Right lobe of liver (tissue), 6 donors: Measurements from ENCODE around the gene ITPR1. TPM values are rescaled to one million over a fixed set of nuclear protein-coding genes. Genes with fewer than 3 reads are reported as not detected.

Experiments
- ATAC-seq, 4 donors: fragments of 200-7000 bp; cut with Tn5 transposase; one replicate each; pipeline ENCODE4 v1.9.1; 2020; ENCODE audit warnings: mild to moderate bottlenecking in 4 of 4, moderate library complexity in 4 of 4
- DNase-seq, 3 donors: peaks; one replicate each; pipeline ENCODE4 v3.0.0-alpha.2; 2020
- H3K27ac ChIP-seq, 3 donors: fragments of 200-600 bp; one replicate each; pipeline ENCODE4 v1.8.0; 2022
- H3K27me3 ChIP-seq, 2 donors: fragments of 200-600 bp; one replicate each; pipeline ENCODE4 v1.8.0; 2022
- H3K36me3 ChIP-seq, 4 donors: fragments of 200-600 bp; sonication (generic) in 1 of 4; one replicate each; pipeline versions ENCODE4 v1.5.1 to v1.8.0; 2017 to 2022; ENCODE audit warnings: control low read depth in 1 of 4
- H3K4me1 ChIP-seq, 4 donors: fragments of 200-600 bp; sonication (generic) in 1 of 4; one replicate each; pipeline versions ENCODE4 v1.5.1 to v1.8.0; 2017 to 2022; ENCODE audit warnings: control low read depth in 1 of 4
- H3K4me3 ChIP-seq, 3 donors: fragments of 200-600 bp; one replicate each; pipeline ENCODE4 v1.8.0; 2022
- H3K9me3 ChIP-seq, 4 donors: fragments of 200-600 bp; sonication (generic) in 1 of 4; one replicate each; pipeline versions ENCODE4 v1.5.1 to v1.8.0; 2017 to 2022; ENCODE audit warnings: control low read depth in 1 of 4
- POLR2A ChIP-seq: fragments of 450-650 bp; IDR thresholded peaks from one replicate; pipeline ENCODE4 v1.6.1; 2017; ENCODE audit warnings: antibody characterized with exemption, mild to moderate bottlenecking
- WGBS: methylation state at CpG from one replicate; pipeline ENCODE4 v1.1.6; 2018; ENCODE audit warnings: low coverage, low lambda C conversion rate; ENCODE audit not compliant: insufficient coverage; ENCODE audit errors: missing lambda C conversion rate; 5-methylcytosine and 5-hydroxymethylcytosine counted together
- intact Hi-C, 2 donors: fragments of 100-400 bp; cut with DNase I; formaldehyde crosslinking; loops; one replicate each; pipeline versions ENCODE4 v1.11.2 to v1.14.1; 2022
- total RNA-seq, 6 experiments: library from RNA; depleted of rRNA in 2 of 6; stranded (reverse); fragments of >200 nt in 2 of 6; fragmentation: NEBNext Ultra II Directional in 3 of 6; extraction: Animal tissue kit (Norgen Biotek cat#: 25700) in 3 of 6; gene quantifications; one replicate each; pipeline versions ENCODE4 v1.1.0 to v1.2.4, GENCODE V29; 2016 to 2023
- TF ChIP-seq, protein P1 (sequence below), 4 donors: fragments of 200-600 bp in 3 of 4; fragments of 450-650 bp in 1 of 4; IDR thresholded peaks; one replicate each; pipeline versions ENCODE4 v1.5.1 to v1.8.0; 2016 to 2022; ENCODE audit warnings: antibody characterized with exemption in 4 of 4, mild to moderate bottlenecking in 2 of 4
- donor health status: DM: no; HTN: yes; CAD: no.
- donor health status: DM: no; HTN: no; CAD: no.
- donor health status: DM: no; HTN: no; CAD: no.
- donor health status: DM: no; HTN: yes; CAD: no.
- donor health status: DM: no; HTN: yes; CAD: no.

The ITPR1 gene
- total RNA-seq, 6 experiments from 2014 or later, result 6.5 to 16.2 (median 11.5) TPM

- no peak for ATAC-seq
- 89% methylated on average over 4 of the region's 4 CpGs for WGBS
- H3K27me3 ChIP-seq, result no peaks in the 10 kb centered on the region
Observed at GRCh38 chr3:4696266-4696665, 203.1 kb downstream of the ITPR1 start.

DNA sequence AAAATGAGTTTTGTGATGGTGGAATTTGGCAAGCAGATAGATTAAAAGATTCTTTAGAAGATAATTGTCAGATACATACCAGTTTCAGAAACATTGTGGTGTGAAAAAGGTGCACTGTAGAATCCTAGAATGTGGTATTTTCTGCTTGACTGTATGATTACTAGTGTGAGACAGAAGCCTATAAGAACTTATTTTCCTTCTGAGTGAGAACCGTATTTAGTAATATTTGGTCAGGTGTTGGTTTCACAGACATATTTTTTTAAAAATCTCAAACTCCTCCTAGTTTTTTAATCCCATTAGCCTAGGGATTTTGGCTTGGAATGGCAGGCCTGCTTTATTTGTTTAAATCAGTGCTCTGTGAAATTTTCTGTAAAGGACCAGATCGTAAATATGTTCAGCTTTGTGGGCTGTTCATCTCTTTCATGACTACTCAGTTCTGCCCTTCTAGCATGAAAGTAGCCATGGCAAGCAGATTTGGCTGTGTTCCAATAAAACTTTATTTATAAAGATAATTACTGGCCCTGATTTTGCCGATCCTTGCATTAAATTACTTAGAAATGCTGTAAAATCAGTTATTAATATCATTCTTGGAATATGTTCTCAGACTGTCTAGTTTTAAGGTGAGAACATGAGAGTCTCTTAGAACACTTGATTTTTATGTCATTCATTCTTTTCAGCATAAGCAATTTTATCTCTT lies 205.1 kb downstream of the ITPR1 start:
- H3K27me3 ChIP-seq, result no peaks in the 10 kb centered on the region
- TF ChIP-seq, protein P1, sequence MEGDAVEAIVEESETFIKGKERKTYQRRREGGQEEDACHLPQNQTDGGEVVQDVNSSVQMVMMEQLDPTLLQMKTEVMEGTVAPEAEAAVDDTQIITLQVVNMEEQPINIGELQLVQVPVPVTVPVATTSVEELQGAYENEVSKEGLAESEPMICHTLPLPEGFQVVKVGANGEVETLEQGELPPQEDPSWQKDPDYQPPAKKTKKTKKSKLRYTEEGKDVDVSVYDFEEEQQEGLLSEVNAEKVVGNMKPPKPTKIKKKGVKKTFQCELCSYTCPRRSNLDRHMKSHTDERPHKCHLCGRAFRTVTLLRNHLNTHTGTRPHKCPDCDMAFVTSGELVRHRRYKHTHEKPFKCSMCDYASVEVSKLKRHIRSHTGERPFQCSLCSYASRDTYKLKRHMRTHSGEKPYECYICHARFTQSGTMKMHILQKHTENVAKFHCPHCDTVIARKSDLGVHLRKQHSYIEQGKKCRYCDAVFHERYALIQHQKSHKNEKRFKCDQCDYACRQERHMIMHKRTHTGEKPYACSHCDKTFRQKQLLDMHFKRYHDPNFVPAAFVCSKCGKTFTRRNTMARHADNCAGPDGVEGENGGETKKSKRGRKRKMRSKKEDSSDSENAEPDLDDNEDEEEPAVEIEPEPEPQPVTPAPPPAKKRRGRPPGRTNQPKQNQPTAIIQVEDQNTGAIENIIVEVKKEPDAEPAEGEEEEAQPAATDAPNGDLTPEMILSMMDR (IDR thresholded peaks at IDR 0.05), result no peak
- TF ChIP-seq POLR2A, result no peak
- H3K36me3 ChIP-seq, result no peaks in the 10 kb centered on the region
- intact Hi-C loops, result no loop called here
- no peak overlapping the region for H3K4me3 ChIP-seq
- ATAC-seq (no peak), DNase-seq (no peak)
- no peaks in the 10 kb centered on the region for H3K9me3 ChIP-seq
- H3K4me1 ChIP-seq, result peaks cover 0 to 10% (median 0%) of the 10 kb centered on the region in 4 donors
- no peak overlapping the region for H3K27ac ChIP-seq
- WGBS, result 98% methylated on average over 3 of the region's 3 CpGs

More at GRCh38 chr3:4696266-4696665, 203.1 kb downstream of the ITPR1 start:
- Histone ChIP-seq H3K36me3 (no peaks in the 10 kb centered on the region), H3K9me3 (no peaks in the 10 kb centered on the region), H3K27ac (no peak overlapping the region), H3K4me1 (peaks cover 0 to 4% (median 0%) of the 10 kb centered on the region in 4 donors), H3K4me3 (no peak overlapping the region)
- intact Hi-C loops, result no loop called here
- no peak for TF ChIP-seq POLR2A
- TF ChIP-seq, protein P1 (IDR thresholded peaks at IDR 0.05), result no peak
- no peak for DNase-seq

DNA sequence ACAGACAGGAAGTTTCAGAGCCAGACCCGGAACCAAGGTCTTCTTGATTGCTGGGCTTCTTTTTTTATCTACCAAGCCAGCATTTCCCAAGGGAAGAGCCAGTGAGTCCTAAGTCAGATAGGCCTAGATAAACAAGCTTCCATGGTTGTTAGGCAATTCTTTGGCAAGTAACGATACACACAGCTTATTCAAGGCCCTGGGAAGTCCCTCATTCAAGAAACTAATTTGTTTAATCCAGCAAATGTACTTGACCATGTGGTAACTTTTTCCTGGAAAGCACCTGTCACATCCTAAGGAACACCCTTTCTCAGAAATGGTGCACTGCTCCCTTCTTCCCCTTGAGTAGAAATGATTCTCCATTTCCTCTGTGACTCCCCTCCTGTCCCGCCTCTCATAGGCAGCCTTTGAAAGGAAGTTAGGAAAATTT lies 209.9 kb downstream of the ITPR1 start:
- no peak overlapping the region for H3K27ac ChIP-seq

GRCh38 chr3:4704552-4704951 lies 211.4 kb downstream of the ITPR1 start:
- no peak for ATAC-seq
- Histone ChIP-seq H3K27ac (no peak overlapping the region), H3K4me1 (peaks cover 0 to 12% (median 0%) of the 10 kb centered on the region in 4 donors), H3K9me3 (no peaks in the 10 kb centered on the region), H3K36me3 (no peaks in the 10 kb centered on the region), H3K4me3 (no peak overlapping the region), H3K27me3 (no peaks in the 10 kb centered on the region)
- no peak for TF ChIP-seq POLR2A
- TF ChIP-seq, protein P1 (IDR thresholded peaks at IDR 0.05), result no peak
- 68% methylated on average over 4 of the region's 4 CpGs for WGBS
- DNase-seq, result no peak
- intact Hi-C loops, result loop anchor here in 1 of 2 donors (10.0 kb wide), 1 partner anchor 350 kb away; no protein-coding TSS in a partner anchor

More for the DNA sequence above, 209.9 kb downstream of the ITPR1 start:
- Histone ChIP-seq H3K27me3 (no peaks in the 10 kb centered on the region), H3K4me1 (peaks cover 0 to 12% (median 0%) of the 10 kb centered on the region in 4 donors), H3K9me3 (no peaks in the 10 kb centered on the region), H3K36me3 (no peaks in the 10 kb centered on the region), H3K4me3 (no peak overlapping the region)
- intact Hi-C loops, result loop anchor here in 1 of 2 donors (10.0 kb wide), 1 partner anchor 352 kb away; no protein-coding TSS in a partner anchor
- ATAC-seq (peak; percentile 85 to 97 (median 90)), DNase-seq (no peak)
- TF ChIP-seq, protein P1 (IDR thresholded peaks at IDR 0.05), result no peak
- no peak for TF ChIP-seq POLR2A
- 40% methylated on average over 3 of the region's 3 CpGs for WGBS
